ENCODE measurements around the gene KRTAP16-1. TPM values are rescaled to one million over a fixed set of nuclear protein-coding genes. Genes with fewer than 3 reads are reported as not detected.

The KRTAP16-1 gene
- total RNA-seq, 1 donor from 2014 or later = not detected

GRCh38 chr17:41296846-41297245 lies 12.3 kb downstream of the KRTAP16-1 start:
- no peak overlapping the region for H3K4me3 Mint-ChIP-seq (ENCODE audit: low read depth)
- no peak overlapping the region for H3K27ac Mint-ChIP-seq
- H3K9me3 Mint-ChIP-seq (ENCODE audit: low read depth) = no peaks in the 10 kb centered on the region
- no peaks in the 10 kb centered on the region for H3K36me3 Mint-ChIP-seq (ENCODE audit: insufficient read depth)
- no peaks in the 10 kb centered on the region for H3K4me1 Mint-ChIP-seq (ENCODE audit: low read depth)
- no peak for DNase-seq (ENCODE audit: low spot score, unreplicated experiment)
- H3K27me3 Mint-ChIP-seq = no peaks in the 10 kb centered on the region
- TF ChIP-seq CTCF (IDR thresholded peaks at IDR 0.05; ENCODE audit: unreplicated experiment) = no peak

- TF ChIP-seq CTCF (IDR thresholded peaks at IDR 0.05; ENCODE audit: unreplicated experiment) = no peak
- Mint-ChIP-seq H3K27me3 (no peaks in the 10 kb centered on the region), H3K36me3 (ENCODE audit: insufficient read depth) (no peaks in the 10 kb centered on the region), H3K27ac (no peak overlapping the region), H3K4me1 (ENCODE audit: low read depth) (no peaks in the 10 kb centered on the region), H3K9me3 (ENCODE audit: low read depth) (no peaks in the 10 kb centered on the region), H3K4me3 (ENCODE audit: low read depth) (no peak overlapping the region)
- no peak for DNase-seq (ENCODE audit: low spot score, unreplicated experiment)
These were observed 15.1 kb downstream of the KRTAP16-1 start for GRCh38 chr17:41294016-41294415.

- H3K27ac Mint-ChIP-seq = no peak overlapping the region
- no peak overlapping the region for H3K4me3 Mint-ChIP-seq (ENCODE audit: low read depth)
These were observed 22.1 kb downstream of the KRTAP16-1 start for GRCh38 chr17:41287050-41287449.

GRCh38 chr17:41284546-41284945 lies 24.6 kb downstream of the KRTAP16-1 start:
- H3K4me1 Mint-ChIP-seq (ENCODE audit: low read depth) = peaks cover 4% of the 10 kb centered on the region
- H3K9me3 Mint-ChIP-seq (ENCODE audit: low read depth) = no peaks in the 10 kb centered on the region
- no peak overlapping the region for H3K4me3 Mint-ChIP-seq (ENCODE audit: low read depth)
- no peak for TF ChIP-seq CTCF (IDR thresholded peaks at IDR 0.05; ENCODE audit: unreplicated experiment)
- no peaks in the 10 kb centered on the region for H3K27me3 Mint-ChIP-seq
- no peak for DNase-seq (ENCODE audit: low spot score, unreplicated experiment)
- H3K27ac Mint-ChIP-seq = no peak overlapping the region
- H3K36me3 Mint-ChIP-seq (ENCODE audit: insufficient read depth) = no peaks in the 10 kb centered on the region

More at GRCh38 chr17:41287050-41287449, 22.1 kb downstream of the KRTAP16-1 start:
- Mint-ChIP-seq H3K36me3 (ENCODE audit: insufficient read depth) (no peaks in the 10 kb centered on the region), H3K4me1 (ENCODE audit: low read depth) (peaks cover 4% of the 10 kb centered on the region), H3K27me3 (no peaks in the 10 kb centered on the region), H3K9me3 (ENCODE audit: low read depth) (no peaks in the 10 kb centered on the region)
- no peak for TF ChIP-seq CTCF (IDR thresholded peaks at IDR 0.05; ENCODE audit: unreplicated experiment)
- DNase-seq (ENCODE audit: low spot score, unreplicated experiment) = no peak

GRCh38 chr17:41284043-41284442 lies 25.1 kb downstream of the KRTAP16-1 start:
- H3K4me1 Mint-ChIP-seq (ENCODE audit: low read depth) = peaks cover 4% of the 10 kb centered on the region
- TF ChIP-seq CTCF (IDR thresholded peaks at IDR 0.05; ENCODE audit: unreplicated experiment) = no peak
- no peaks in the 10 kb centered on the region for H3K36me3 Mint-ChIP-seq (ENCODE audit: insufficient read depth)
- H3K4me3 Mint-ChIP-seq (ENCODE audit: low read depth) = no peak overlapping the region
- peaks cover 1% of the 10 kb centered on the region for H3K27me3 Mint-ChIP-seq
- H3K9me3 Mint-ChIP-seq (ENCODE audit: low read depth) = no peaks in the 10 kb centered on the region
- no peak overlapping the region for H3K27ac Mint-ChIP-seq
- DNase-seq (ENCODE audit: low spot score, unreplicated experiment) = no peak
